ENCODE data around the gene HECTD2.

DNA sequence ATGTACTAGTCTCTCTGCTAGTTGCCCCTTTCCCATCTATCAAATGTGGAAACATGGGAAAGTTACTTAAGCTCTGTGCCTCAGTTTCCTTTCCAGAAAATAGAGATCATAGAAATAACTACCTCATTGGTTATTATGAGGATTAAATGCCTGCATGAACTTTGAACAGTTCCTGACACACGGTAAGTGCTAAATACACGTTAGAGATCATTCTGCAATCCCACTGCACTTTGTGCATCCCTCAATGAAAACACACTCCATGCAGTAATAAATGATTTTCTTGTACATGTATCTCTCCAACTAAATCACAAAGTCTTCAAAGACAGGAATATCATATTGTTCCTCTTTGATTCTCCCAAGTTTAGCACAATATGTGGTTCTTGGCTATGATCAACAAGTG lies 149.6 kb downstream of the HECTD2 start:
- no peak for TF ChIP-seq TAF9B (IDR thresholded peaks at IDR 0.05; ENCODE audit: partially characterized antibody)
- no peak for TF ChIP-seq POLR2A (conservative IDR thresholded peaks at IDR 0.05)
- no peak for TF ChIP-seq NFE2L1 (tag; IDR thresholded peaks at IDR 0.05; ENCODE audit: borderline replicate concordance, low read depth)
- no peak for TF ChIP-seq SIN3A (IDR thresholded peaks at IDR 0.05; ENCODE audit: borderline replicate concordance in 2 of 2, control insufficient read depth in 1 of 2, low read depth in 2 of 2, low read length in 2 of 2)
- no peak for TF ChIP-seq HDAC6 (IDR thresholded peaks at IDR 0.05; ENCODE audit: low read depth, low read length)
- TF ChIP-seq FOXJ3 (CRISPR knock-in tag; IDR thresholded peaks at IDR 0.05): no peak
- no peak for TF ChIP-seq ILK (tag; IDR thresholded peaks at IDR 0.05; ENCODE audit: borderline replicate concordance, low read depth)
- no peak for TF ChIP-seq ETV6 (IDR thresholded peaks at IDR 0.05; ENCODE audit: borderline replicate concordance in 1 of 2, low read depth in 2 of 2, low read length in 1 of 2)
- no peak for TF ChIP-seq ETV6 (CRISPR knock-in tag; IDR thresholded peaks at IDR 0.05; ENCODE audit: borderline replicate concordance)
- no peak for TF ChIP-seq POLR2H (tag; IDR thresholded peaks at IDR 0.05; ENCODE audit: low read depth)

All from K562 (cell line).